Left ventricle myocardium inferior (tissue), 1 donor: Measurements from ENCODE around the gene VAV2. TPM values are rescaled to one million over a fixed set of nuclear protein-coding genes. Genes with fewer than 3 reads are reported as not detected.

Experiments
- DNase-seq: peaks from one replicate; pipeline ENCODE4 v3.0.0-alpha.2; 2020
- H3K27ac ChIP-seq: fragments of 200-600 bp; replicated peaks from 2 replicates; pipeline ENCODE4 v1.8.0; 2021
- H3K27me3 ChIP-seq: fragments of 200-600 bp; 2 replicates; pipeline ENCODE4 v1.8.0; 2021; ENCODE audit warnings: low read depth
- H3K36me3 ChIP-seq: fragments of 200-600 bp; 2 replicates; pipeline ENCODE4 v1.8.0; 2021
- H3K4me1 ChIP-seq: fragments of 200-600 bp; 2 replicates; pipeline ENCODE4 v1.8.0; 2021
- H3K4me3 ChIP-seq: fragments of 200-600 bp; 2 replicates; pipeline ENCODE4 v1.8.0; 2021; ENCODE audit warnings: mild to moderate bottlenecking, moderate library complexity
- H3K9me3 ChIP-seq: fragments of 200-600 bp; replicated peaks from 2 replicates; pipeline ENCODE4 v1.8.0; 2021
- CTCF ChIP-seq: fragments of 200-600 bp; IDR thresholded peaks from 2 replicates; pipeline ENCODE4 v1.8.0; 2021; ENCODE audit warnings: antibody characterized with exemption, mild to moderate bottlenecking, borderline replicate concordance
- intact Hi-C: fragments of 100-400 bp; cut with micrococcal nuclease; formaldehyde crosslinking; loops from one replicate; pipeline ENCODE4 v1.11.0; 2022
- total RNA-seq: library from RNA; stranded (reverse); fragmentation: NEBNext Ultra II Directional; extraction: Animal tissue kit (Norgen Biotek cat#: 25700); gene quantifications from one replicate; pipeline ENCODE4 v1.2.1, GENCODE V29; 2021
- donor health status: DM: no; HTN: yes; CAD: no; lungs with severe emphysema.

The VAV2 gene
- total RNA-seq, 1 donor from 2014 or later: 4.1 TPM

- Histone ChIP-seq H3K36me3 (no peaks in the 10 kb centered on the region), H3K9me3 (no peaks in the 10 kb centered on the region), H3K27me3 (no peaks in the 10 kb centered on the region), H3K27ac (no peak overlapping the region), H3K4me3 (no peak overlapping the region), H3K4me1 (peaks cover 8% of the 10 kb centered on the region)
- intact Hi-C loops: no loop called here
- no peak for TF ChIP-seq CTCF
- no peak for DNase-seq
Measured at GRCh38 chr9:133973111-133973790, 18.9 kb downstream of the VAV2 start.

GRCh38 chr9:133971981-133972941 lies 19.9 kb downstream of the VAV2 start:
- Histone ChIP-seq H3K27ac (no peak overlapping the region), H3K9me3 (no peaks in the 10 kb centered on the region), H3K36me3 (no peaks in the 10 kb centered on the region), H3K27me3 (no peaks in the 10 kb centered on the region), H3K4me3 (no peak overlapping the region), H3K4me1 (peaks cover 8% of the 10 kb centered on the region)
- DNase-seq: no peak
- no peak for TF ChIP-seq CTCF
- intact Hi-C loops: no loop called here

GRCh38 chr9:133971121-133971951 lies 20.8 kb downstream of the VAV2 start:
- intact Hi-C loops: no loop called here
- H3K4me3 ChIP-seq: no peak overlapping the region
- H3K27ac ChIP-seq: no peak overlapping the region
- DNase-seq: no peak
- H3K27me3 ChIP-seq: no peaks in the 10 kb centered on the region
- H3K9me3 ChIP-seq: peaks cover under 1% of the 10 kb centered on the region
- H3K36me3 ChIP-seq: no peaks in the 10 kb centered on the region
- peaks cover 8% of the 10 kb centered on the region for H3K4me1 ChIP-seq
- TF ChIP-seq CTCF: no peak

- intact Hi-C loops: no loop called here
- no peak overlapping the region for H3K27ac ChIP-seq
- H3K27me3 ChIP-seq: no peaks in the 10 kb centered on the region
- no peak overlapping the region for H3K4me3 ChIP-seq
- DNase-seq: no peak
- H3K9me3 ChIP-seq: peaks cover 7% of the 10 kb centered on the region
- peaks cover 8% of the 10 kb centered on the region for H3K4me1 ChIP-seq
- no peaks in the 10 kb centered on the region for H3K36me3 ChIP-seq
- TF ChIP-seq CTCF: no peak
Measured at GRCh38 chr9:133970581-133971058, 21.5 kb downstream of the VAV2 start.
